ENCODE results near the gene LEP. TPM values are rescaled to one million over a fixed set of nuclear protein-coding genes. Genes with fewer than 3 reads are reported as not detected.

Gene LEP
- total and polyA plus RNA-seq, 7 experiments from 2014 or later = 0.10 TPM; not detected in 6

DNA sequence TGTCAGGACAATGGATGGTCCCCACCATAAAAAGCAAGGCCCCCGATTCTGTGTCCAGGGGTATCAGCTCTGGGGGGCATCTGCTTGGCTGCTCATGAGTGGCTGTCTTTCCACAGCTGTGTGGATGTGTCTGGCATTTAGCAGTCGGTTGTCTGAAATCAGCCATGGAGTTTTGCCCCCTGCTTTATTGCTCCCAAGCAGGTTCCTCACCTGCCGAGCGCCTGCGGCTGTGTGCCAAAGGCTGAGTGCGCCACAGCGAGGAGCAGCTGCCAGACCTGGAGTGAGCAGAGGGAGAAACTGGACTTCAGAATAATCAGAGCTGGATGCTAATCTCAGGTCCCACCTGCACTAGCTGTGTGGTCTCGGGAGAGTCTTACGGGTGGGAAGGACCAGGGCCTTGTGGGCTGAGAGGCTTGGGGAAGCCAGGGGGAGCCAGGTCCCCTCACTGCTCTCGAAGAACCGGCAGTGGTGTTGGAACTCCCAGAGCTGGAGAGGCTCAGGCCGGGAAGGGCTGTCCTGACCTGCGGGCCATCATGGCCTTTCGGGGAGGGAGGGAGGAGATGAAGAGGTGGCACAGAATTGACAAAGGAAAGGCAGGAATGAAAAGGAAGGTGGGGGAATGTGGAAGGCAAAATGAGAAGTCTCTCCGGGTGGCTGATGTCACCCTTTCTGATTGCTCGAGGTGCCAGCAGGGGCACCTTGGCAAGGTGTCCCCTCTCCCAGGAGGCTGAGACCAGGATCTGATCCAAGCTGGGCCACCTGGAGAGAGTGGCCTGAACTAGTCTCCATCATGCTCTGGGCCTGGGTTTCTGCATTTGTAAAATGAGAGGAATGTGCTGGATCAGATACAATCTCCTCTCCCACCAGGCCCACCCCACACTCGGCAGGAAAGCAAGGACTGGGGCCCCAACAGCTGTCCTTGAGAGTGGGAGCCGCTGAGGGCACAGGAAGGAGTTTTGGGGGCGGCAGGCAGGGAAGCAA, 30.2 kb upstream of the LEP start:
- H3K27me3 ChIP-seq (ENCODE audit: control insufficient read depth in 2 of 2, insufficient read depth in 2 of 2, low read length in 2 of 2) = no peaks in the 10 kb centered on the region
- Mint-ChIP-seq H3K9me3 (no peaks in the 10 kb centered on the region), H3K27ac (no peak overlapping the region), H3K36me3 (no peaks in the 10 kb centered on the region), H3K4me3 (no peak overlapping the region), H3K4me1 (peaks cover 0 to 2% (median 0%) of the 10 kb centered on the region in 7 donors), H3K27me3 (peaks cover 0 to 16% (median 15%) of the 10 kb centered on the region in 5 donors)
- no peaks in the 10 kb centered on the region for H3K9me3 ChIP-seq (ENCODE audit: control insufficient read depth in 2 of 3, low read length in 3 of 3)
- ATAC-seq (no peak), DNase-seq (no peak)
- H3K36me3 ChIP-seq (ENCODE audit: control insufficient read depth in 2 of 3, insufficient read depth in 3 of 3, low read length in 3 of 3) = no peaks in the 10 kb centered on the region
- CTCF ChIA-PET = interaction anchor here (0.6 to 8.1 kb wide), 6 partner anchors 8 to 1290 kb away, joined by 3 to 164 read pairs (median 4); no protein-coding TSS in a partner anchor
- POLR2A ChIA-PET = no interaction called here
- no peaks in the 10 kb centered on the region for H3K4me1 ChIP-seq (ENCODE audit: control insufficient read depth in 2 of 2, insufficient read depth in 2 of 2, low read length in 2 of 2)
- H3K4me3 ChIP-seq (ENCODE audit: low read length) = no peak overlapping the region
- intact Hi-C loops (cut with micrococcal nuclease) = no loop called here
- H3K27ac ChIP-seq (ENCODE audit: low read depth, low read length) = no peak overlapping the region

DNA sequence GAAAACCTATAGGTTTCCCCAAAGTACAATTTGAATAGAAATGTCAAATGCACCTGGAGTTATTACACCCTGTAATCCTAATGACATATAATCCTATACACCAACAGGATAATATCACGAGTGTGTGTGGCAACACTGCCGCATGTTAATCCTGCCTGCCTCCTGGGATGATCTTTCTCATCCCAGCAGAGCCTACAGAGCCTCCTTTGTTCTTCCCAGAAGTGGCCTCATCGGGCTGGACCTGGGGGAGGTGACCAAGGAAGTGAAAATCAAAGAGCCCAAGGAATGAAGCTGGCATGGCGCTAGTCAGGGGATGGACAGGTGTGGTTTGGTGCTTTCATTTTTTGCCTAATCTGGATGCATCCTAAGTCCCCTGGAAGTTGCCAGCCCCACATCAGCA, 29.5 kb upstream of the LEP start:
- no peak overlapping the region for H3K4me3 ChIP-seq (ENCODE audit: low read length)
- ATAC-seq = no peak
- no peaks in the 10 kb centered on the region for H3K4me1 ChIP-seq (ENCODE audit: control insufficient read depth in 2 of 2, insufficient read depth in 2 of 2, low read length in 2 of 2)
- no peaks in the 10 kb centered on the region for H3K27me3 ChIP-seq (ENCODE audit: control insufficient read depth in 2 of 2, insufficient read depth in 2 of 2, low read length in 2 of 2)
- intact Hi-C loops (cut with micrococcal nuclease) = no loop called here
- H3K4me3 Mint-ChIP-seq = no peak overlapping the region
- peaks cover 0 to 16% (median 14%) of the 10 kb centered on the region in 5 donors for H3K27me3 Mint-ChIP-seq
- H3K36me3 Mint-ChIP-seq = no peaks in the 10 kb centered on the region
- no peak overlapping the region for H3K27ac ChIP-seq (ENCODE audit: low read depth, low read length)
- ChIA-PET POLR2A (no interaction called here), CTCF (interaction anchor here (0.6 to 8.1 kb wide), 3 partner anchors 176 to 1291 kb away, joined by 3 to 164 read pairs (median 5); no protein-coding TSS in a partner anchor)
- H3K9me3 Mint-ChIP-seq = no peaks in the 10 kb centered on the region
- no peak overlapping the region for H3K27ac Mint-ChIP-seq
- no peaks in the 10 kb centered on the region for H3K36me3 ChIP-seq (ENCODE audit: control insufficient read depth in 2 of 3, insufficient read depth in 3 of 3, low read length in 3 of 3)
- H3K9me3 ChIP-seq (ENCODE audit: control insufficient read depth in 2 of 3, low read length in 3 of 3) = no peaks in the 10 kb centered on the region
- peaks cover 0 to 2% (median 0%) of the 10 kb centered on the region in 7 donors for H3K4me1 Mint-ChIP-seq
- no peak for DNase-seq

DNA sequence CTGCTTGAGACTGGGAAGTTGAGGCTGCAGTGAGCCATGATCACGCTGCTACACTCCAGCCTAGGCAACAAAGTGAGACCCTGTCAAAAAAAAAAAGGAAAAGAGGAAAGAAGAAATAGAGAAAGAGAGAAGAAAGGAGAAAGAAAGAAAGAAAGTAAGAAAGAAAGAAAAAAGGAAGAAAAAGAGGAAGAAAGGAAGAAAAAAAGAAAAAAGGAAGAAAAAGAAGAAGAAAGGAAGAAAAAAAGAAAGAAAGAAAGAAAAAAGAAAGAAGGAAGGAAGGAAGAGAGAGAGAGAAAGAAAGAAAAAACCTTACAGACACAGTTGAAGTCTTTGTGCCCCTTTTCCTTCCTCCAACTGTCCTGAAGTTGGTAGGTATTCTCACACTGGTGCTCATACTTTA, 26.6 kb upstream of the LEP start:
- DNase-seq = no peak
- Mint-ChIP-seq H3K9me3 (no peaks in the 10 kb centered on the region), H3K4me3 (no peak overlapping the region), H3K27ac (no peak overlapping the region), H3K27me3 (peaks cover 3 to 21% (median 15%) of the 10 kb centered on the region in 5 donors), H3K36me3 (no peaks in the 10 kb centered on the region), H3K4me1 (peaks cover 0 to 2% (median 0%) of the 10 kb centered on the region in 7 donors)
- Histone ChIP-seq H3K36me3 (ENCODE audit: control insufficient read depth in 2 of 3, insufficient read depth in 3 of 3, low read length in 3 of 3) (no peaks in the 10 kb centered on the region), H3K27me3 (ENCODE audit: control insufficient read depth in 2 of 2, insufficient read depth in 2 of 2, low read length in 2 of 2) (no peaks in the 10 kb centered on the region), H3K27ac (ENCODE audit: low read depth, low read length) (no peak overlapping the region), H3K4me3 (ENCODE audit: low read length) (no peak overlapping the region), H3K9me3 (ENCODE audit: control insufficient read depth in 2 of 3, low read length in 3 of 3) (no peaks in the 10 kb centered on the region), H3K4me1 (ENCODE audit: control insufficient read depth in 2 of 2, insufficient read depth in 2 of 2, low read length in 2 of 2) (no peaks in the 10 kb centered on the region)
- intact Hi-C loops (cut with micrococcal nuclease) = no loop called here
- ChIA-PET CTCF (no interaction called here), POLR2A (no interaction called here)
- no peak for ATAC-seq

DNA sequence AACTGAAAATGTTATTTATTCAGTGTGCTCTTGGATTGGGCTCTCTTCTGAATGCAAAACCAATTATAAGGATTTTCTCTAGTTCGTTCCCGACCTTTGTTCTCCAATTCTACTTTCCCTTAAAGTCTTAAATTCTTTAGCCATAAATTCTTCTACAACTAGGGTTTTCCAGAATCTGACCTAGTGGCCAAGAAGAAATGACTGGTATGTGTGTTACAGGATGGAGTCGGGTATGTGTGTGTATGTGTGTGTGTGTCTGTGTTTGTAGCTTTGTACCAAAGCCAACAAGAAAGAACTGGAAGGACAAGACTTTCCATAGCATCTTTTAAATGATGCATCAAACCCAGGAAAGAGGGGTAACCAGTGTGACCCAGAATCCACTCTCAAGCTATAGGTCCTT, 25.8 kb upstream of the LEP start:
- DNase-seq (no peak), ATAC-seq (no peak)
- no peaks in the 10 kb centered on the region for H3K36me3 ChIP-seq (ENCODE audit: control insufficient read depth in 2 of 3, insufficient read depth in 3 of 3, low read length in 3 of 3)
- no peaks in the 10 kb centered on the region for H3K9me3 ChIP-seq (ENCODE audit: control insufficient read depth in 2 of 3, low read length in 3 of 3)
- ChIA-PET CTCF (no interaction called here), POLR2A (no interaction called here)
- H3K4me1 ChIP-seq (ENCODE audit: control insufficient read depth in 2 of 2, insufficient read depth in 2 of 2, low read length in 2 of 2) = no peaks in the 10 kb centered on the region
- Mint-ChIP-seq H3K4me1 (no peaks in the 10 kb centered on the region), H3K27me3 (peaks cover 7 to 24% (median 17%) of the 10 kb centered on the region in 5 donors), H3K4me3 (no peak overlapping the region), H3K9me3 (no peaks in the 10 kb centered on the region), H3K27ac (no peak overlapping the region), H3K36me3 (no peaks in the 10 kb centered on the region)
- H3K27ac ChIP-seq (ENCODE audit: low read depth, low read length) = no peak overlapping the region
- no peak overlapping the region for H3K4me3 ChIP-seq (ENCODE audit: low read length)
- intact Hi-C loops (cut with micrococcal nuclease) = no loop called here
- no peaks in the 10 kb centered on the region for H3K27me3 ChIP-seq (ENCODE audit: control insufficient read depth in 2 of 2, insufficient read depth in 2 of 2, low read length in 2 of 2)

DNA sequence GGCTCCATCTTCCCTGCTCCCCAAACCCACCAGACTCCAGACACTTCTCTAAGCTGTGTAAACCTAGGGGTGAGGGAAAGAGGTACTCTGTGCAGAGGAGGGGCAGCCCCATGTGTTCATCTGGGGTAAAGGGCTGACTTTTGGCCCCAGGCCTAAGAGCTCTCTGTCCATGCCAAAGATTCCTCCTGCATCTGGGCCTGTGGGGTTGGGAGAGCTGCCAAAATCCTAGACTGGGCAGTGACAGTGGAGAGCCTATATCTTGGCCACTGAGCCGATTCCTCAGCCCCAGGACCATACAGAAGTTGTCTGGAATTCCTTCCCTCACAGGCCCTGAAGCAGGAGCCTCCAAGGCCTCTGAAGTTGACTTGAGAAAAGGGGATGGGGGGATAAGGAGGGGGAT, 25.3 kb upstream of the LEP start:
- ChIA-PET CTCF (no interaction called here), POLR2A (no interaction called here)
- Histone ChIP-seq H3K4me1 (ENCODE audit: control insufficient read depth in 2 of 2, insufficient read depth in 2 of 2, low read length in 2 of 2) (no peaks in the 10 kb centered on the region), H3K36me3 (ENCODE audit: control insufficient read depth in 2 of 3, insufficient read depth in 3 of 3, low read length in 3 of 3) (no peaks in the 10 kb centered on the region), H3K4me3 (ENCODE audit: low read length) (no peak overlapping the region), H3K27ac (ENCODE audit: low read depth, low read length) (no peak overlapping the region), H3K9me3 (ENCODE audit: control insufficient read depth in 2 of 3, low read length in 3 of 3) (no peaks in the 10 kb centered on the region), H3K27me3 (ENCODE audit: control insufficient read depth in 2 of 2, insufficient read depth in 2 of 2, low read length in 2 of 2) (no peaks in the 10 kb centered on the region)
- Mint-ChIP-seq H3K27me3 (peaks cover 9 to 28% (median 19%) of the 10 kb centered on the region in 5 donors), H3K27ac (no peak overlapping the region), H3K9me3 (no peaks in the 10 kb centered on the region), H3K4me3 (no peak overlapping the region), H3K4me1 (no peaks in the 10 kb centered on the region), H3K36me3 (no peaks in the 10 kb centered on the region)
- ATAC-seq (no peak), DNase-seq (no peak)
- intact Hi-C loops (cut with micrococcal nuclease) = no loop called here

DNA sequence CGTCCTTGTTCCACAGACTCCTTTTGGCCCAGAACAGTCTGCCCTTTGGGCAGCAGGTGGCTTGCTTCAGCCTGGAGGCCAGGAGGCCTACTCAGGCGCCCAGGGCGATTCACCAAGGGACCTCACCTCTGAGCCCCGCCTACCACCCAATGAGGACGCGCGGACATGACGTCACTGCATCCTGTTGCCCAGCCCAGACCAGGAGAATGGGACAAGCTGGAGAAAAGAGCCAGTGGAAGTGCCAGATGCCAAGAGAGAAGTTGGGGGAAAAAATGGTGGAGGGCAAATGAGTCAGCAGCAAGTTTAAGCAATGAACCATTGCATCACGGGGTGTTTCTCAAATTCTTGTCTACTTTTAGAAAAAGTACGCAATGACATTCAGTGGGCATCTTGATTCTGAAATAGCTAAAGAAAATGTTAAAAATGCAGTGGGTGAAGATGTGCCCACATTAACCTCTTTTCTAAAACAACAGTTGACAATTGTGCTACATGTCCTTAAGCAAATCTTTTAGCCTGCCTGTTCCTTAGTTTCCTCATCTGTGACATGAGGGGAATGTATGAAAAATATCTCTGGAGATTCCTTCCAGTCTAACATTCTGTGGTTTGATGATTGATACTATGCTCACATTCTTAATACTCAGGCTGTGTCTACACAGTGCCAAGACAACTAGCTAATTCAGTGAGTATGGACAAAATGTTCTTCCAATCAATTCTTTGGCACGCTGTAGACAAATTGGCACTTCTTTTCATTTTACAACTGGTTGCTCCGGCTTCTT, 23.9 kb upstream of the LEP start:
- ATAC-seq (peak; percentile 72), DNase-seq (no peak)
- Mint-ChIP-seq H3K4me1 (no peaks in the 10 kb centered on the region), H3K27ac (no peak overlapping the region), H3K36me3 (no peaks in the 10 kb centered on the region), H3K27me3 (peaks cover 9 to 36% (median 16%) of the 10 kb centered on the region in 5 donors), H3K4me3 (no peak overlapping the region), H3K9me3 (no peaks in the 10 kb centered on the region)
- no peaks in the 10 kb centered on the region for H3K4me1 ChIP-seq (ENCODE audit: control insufficient read depth in 2 of 2, insufficient read depth in 2 of 2, low read length in 2 of 2)
- intact Hi-C loops (cut with micrococcal nuclease) = no loop called here
- H3K9me3 ChIP-seq (ENCODE audit: control insufficient read depth in 2 of 3, low read length in 3 of 3) = no peaks in the 10 kb centered on the region
- no peaks in the 10 kb centered on the region for H3K36me3 ChIP-seq (ENCODE audit: control insufficient read depth in 2 of 3, insufficient read depth in 3 of 3, low read length in 3 of 3)
- H3K27ac ChIP-seq (ENCODE audit: low read depth, low read length) = no peak overlapping the region
- no peaks in the 10 kb centered on the region for H3K27me3 ChIP-seq (ENCODE audit: control insufficient read depth in 2 of 2, insufficient read depth in 2 of 2, low read length in 2 of 2)
- no peak overlapping the region for H3K4me3 ChIP-seq (ENCODE audit: low read length)
- ChIA-PET CTCF (no interaction called here), POLR2A (no interaction called here)

Data from naive thymus-derived CD4-positive, alpha-beta T cell (primary cell).